HG02798 (cell line): ENCODE measurements around the gene TRAPPC8.
"Not testable (repeated sequence)": the region's sequence is repeated elsewhere in the genome, so short reads cannot be mapped to it uniquely, and the experiment has no call there.

Experiments
- ATAC-seq: cut with Tn5 transposase; IDR thresholded peaks from one replicate; pipeline ENCODE4 v1.9.1; 2021; ENCODE audit warnings: mild to moderate bottlenecking; ENCODE audit not compliant: unreplicated experiment, poor library complexity

TRAPPC8 gene

DNA sequence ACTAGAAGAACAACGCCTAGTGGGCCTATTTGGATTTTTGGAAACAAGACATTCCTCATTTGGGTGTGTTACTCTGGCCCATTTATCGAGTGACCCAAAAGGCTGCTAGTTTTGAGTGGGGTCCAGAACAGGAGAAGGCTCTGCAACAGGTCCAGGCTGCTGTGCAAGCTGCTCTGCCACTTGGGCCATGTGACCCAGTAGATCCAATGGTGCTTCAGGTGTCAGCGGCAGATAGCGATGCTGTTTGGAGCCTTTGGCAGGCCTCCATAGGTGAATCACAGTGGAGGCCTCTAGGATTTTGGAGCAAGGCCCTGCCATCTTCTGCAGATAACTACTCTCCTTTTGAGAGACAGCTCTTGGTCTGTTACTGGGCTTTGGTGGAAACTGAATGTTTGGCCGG lies 143.7 kb downstream of the TRAPPC8 start:
- ATAC-seq: not testable (repeated sequence)

DNA sequence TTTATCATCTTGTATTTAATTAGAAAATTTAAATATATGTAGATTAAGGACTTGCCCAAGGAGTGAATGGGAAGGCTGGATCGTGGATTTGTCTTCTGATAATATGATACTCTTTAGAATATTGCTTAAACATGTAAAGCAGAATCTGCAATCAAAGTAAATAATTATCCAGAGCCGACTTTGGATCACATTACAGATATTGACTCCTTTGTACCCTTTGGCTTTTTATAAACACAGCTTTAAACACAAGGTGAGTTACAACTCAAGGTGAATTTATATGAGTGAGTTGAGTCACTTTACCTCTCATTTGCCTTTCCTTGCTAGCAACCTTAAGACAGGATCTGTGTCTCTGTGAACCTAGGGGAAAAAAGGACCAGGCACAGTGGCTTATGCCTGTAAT lies 144.5 kb downstream of the TRAPPC8 start:
- ATAC-seq: no peak

DNA sequence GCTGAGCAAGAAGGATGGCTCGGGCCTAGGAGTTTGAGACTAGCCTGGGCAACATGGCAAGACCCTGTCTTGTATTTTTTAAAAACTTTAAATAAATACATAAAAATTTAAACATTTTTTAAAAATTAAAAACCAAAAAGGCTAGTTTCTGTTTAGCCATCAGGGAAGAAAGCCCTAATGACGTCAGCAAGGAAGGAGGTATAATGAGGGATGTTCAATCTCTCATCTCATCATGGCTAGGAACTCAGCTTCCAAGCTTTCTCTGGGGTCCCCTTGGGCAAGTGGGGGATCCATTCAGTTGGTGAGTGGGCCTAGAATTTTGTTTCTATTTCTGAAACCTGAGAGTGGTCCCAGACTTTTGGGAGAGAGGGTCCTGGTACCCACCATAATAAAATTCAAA lies 147.2 kb downstream of the TRAPPC8 start:
- ATAC-seq: no peak

DNA sequence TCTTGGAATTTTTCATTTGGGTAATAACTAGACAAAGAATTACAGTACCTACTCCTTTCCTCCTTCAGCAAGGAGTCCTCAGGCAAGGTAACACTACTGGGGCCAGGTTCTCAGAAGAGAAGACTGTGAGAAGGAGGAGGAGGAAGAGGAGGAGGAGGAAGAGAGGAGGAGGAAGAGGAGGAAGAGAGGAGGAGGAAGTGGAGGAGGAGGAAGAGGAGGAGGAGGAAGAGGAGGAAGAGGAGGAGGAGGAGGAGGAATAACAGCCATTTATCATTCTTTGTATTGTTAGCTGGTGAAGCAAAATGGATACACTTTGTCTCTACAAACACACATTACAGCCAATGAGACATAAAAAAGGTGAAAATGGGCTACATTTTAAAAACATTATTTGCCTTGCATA lies 149.4 kb downstream of the TRAPPC8 start:
- ATAC-seq: no peak

DNA sequence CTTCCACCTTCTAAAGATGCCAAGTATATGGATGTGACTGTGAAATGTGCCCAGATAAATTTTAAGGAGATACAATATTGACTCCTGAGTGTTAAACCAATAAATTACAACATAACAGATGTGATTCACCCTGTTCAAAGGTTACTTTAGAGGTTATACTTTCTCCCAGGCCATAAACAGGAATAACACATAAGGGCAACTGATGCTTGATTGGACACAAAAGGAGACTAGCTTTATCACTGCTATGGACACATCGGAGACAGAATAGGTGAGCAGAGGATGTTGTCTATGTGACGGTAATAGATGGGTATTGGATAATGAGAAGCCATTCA lies 150.4 kb downstream of the TRAPPC8 start:
- ATAC-seq: no peak

- ATAC-seq: peak; percentile 91
Observed at GRCh38 chr18:31791817-31792579, 150.9 kb downstream of the TRAPPC8 start.

GRCh38 chr18:31789409-31789808 lies 153.5 kb downstream of the TRAPPC8 start:
- no peak for ATAC-seq

GRCh38 chr18:31783059-31783458 lies 159.9 kb downstream of the TRAPPC8 start:
- no peak for ATAC-seq
